Tibial artery (tissue), 4 donors: ENCODE results near the gene LHFPL6.

Experiments used
- DNase-seq, 2 donors: peaks; one replicate each; pipeline ENCODE4 v3.0.0-alpha.2; 2019
- H3K27ac ChIP-seq, 2 donors: fragments of 200-600 bp; sonication (generic) in 1 of 2; 1 replicate in 1 of 2; 2 replicates in 1 of 2; pipeline ENCODE4 v1.5.1; 2018 to 2019; ENCODE audit warnings: mild to moderate bottlenecking in 1 of 2
- H3K27me3 ChIP-seq, 2 donors: fragments of 200-600 bp; sonication (generic) in 1 of 2; one replicate each; pipeline versions ENCODE4 v1.5.1 to v1.6.0; 2016 to 2019
- H3K36me3 ChIP-seq, 3 donors: fragments of 200-600 bp; sonication (generic) in 2 of 3; one replicate each; pipeline ENCODE4 v1.5.1; 2016 to 2019; ENCODE audit warnings: mild to moderate bottlenecking in 2 of 3
- H3K4me1 ChIP-seq, 4 donors: fragments of 200-600 bp; sonication (generic) in 2 of 4; 1 replicate in 3 of 4; 2 replicates in 1 of 4; pipeline ENCODE4 v1.5.1; 2016 to 2019
- H3K4me3 ChIP-seq, 2 donors: fragments of 200-600 bp; sonication (generic) in 1 of 2; 1 replicate in 1 of 2; 2 replicates in 1 of 2; pipeline ENCODE4 v1.5.1; 2018 to 2019; ENCODE audit warnings: mild to moderate bottlenecking in 2 of 2
- H3K9me3 ChIP-seq, 3 donors: fragments of 200-600 bp; sonication (generic) in 1 of 3; one replicate each; pipeline ENCODE4 v1.5.1; 2016 to 2019
- intact Hi-C: fragments of 100-400 bp; cut with DNase I; formaldehyde crosslinking; loops from one replicate; pipeline ENCODE4 v1.15.0; 2023; ENCODE audit warnings: low total_unique reads
- TF ChIP-seq, protein P1 (sequence below), 2 experiments: fragments of 200-600 bp in 1 of 2; fragments of 450-650 bp in 1 of 2; IDR thresholded peaks; one replicate each; pipeline ENCODE4 v1.5.1; 2017 to 2019; ENCODE audit warnings: antibody characterized with exemption in 2 of 2, mild to moderate bottlenecking in 1 of 2, moderate library complexity in 1 of 2

Gene LHFPL6

DNA sequence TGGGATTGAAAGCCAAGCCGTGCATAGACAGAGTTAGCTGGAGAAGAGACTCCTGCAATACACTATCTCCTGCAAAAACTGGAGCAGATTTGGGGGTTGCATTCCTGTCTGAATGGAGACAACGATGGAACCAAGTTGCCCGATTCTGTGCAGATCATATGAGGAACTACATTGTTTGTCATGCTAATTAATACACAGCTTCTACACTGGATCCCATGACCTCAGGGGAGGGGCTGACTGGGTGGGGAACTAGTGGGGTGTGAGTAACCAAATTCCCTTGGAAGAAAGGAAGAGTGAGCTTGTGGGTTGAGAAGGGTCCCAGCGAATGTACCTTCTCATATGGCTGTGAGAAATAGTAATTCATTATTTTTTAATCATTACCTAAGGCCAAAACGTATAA is 214.0 kb downstream of the LHFPL6 start:
- TF ChIP-seq, protein P1, sequence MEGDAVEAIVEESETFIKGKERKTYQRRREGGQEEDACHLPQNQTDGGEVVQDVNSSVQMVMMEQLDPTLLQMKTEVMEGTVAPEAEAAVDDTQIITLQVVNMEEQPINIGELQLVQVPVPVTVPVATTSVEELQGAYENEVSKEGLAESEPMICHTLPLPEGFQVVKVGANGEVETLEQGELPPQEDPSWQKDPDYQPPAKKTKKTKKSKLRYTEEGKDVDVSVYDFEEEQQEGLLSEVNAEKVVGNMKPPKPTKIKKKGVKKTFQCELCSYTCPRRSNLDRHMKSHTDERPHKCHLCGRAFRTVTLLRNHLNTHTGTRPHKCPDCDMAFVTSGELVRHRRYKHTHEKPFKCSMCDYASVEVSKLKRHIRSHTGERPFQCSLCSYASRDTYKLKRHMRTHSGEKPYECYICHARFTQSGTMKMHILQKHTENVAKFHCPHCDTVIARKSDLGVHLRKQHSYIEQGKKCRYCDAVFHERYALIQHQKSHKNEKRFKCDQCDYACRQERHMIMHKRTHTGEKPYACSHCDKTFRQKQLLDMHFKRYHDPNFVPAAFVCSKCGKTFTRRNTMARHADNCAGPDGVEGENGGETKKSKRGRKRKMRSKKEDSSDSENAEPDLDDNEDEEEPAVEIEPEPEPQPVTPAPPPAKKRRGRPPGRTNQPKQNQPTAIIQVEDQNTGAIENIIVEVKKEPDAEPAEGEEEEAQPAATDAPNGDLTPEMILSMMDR (IDR thresholded peaks at IDR 0.05), result no peak
- no peak overlapping the region for H3K4me3 ChIP-seq
- no peak overlapping the region for H3K27ac ChIP-seq
- no peaks in the 10 kb centered on the region for H3K27me3 ChIP-seq
- DNase-seq, result no peak
- intact Hi-C loops, result no loop called here
- H3K4me1 ChIP-seq, result peaks cover 0 to 40% (median 17%) of the 10 kb centered on the region in 4 donors
- no peaks in the 10 kb centered on the region for H3K9me3 ChIP-seq
- H3K36me3 ChIP-seq, result no peaks in the 10 kb centered on the region

DNA sequence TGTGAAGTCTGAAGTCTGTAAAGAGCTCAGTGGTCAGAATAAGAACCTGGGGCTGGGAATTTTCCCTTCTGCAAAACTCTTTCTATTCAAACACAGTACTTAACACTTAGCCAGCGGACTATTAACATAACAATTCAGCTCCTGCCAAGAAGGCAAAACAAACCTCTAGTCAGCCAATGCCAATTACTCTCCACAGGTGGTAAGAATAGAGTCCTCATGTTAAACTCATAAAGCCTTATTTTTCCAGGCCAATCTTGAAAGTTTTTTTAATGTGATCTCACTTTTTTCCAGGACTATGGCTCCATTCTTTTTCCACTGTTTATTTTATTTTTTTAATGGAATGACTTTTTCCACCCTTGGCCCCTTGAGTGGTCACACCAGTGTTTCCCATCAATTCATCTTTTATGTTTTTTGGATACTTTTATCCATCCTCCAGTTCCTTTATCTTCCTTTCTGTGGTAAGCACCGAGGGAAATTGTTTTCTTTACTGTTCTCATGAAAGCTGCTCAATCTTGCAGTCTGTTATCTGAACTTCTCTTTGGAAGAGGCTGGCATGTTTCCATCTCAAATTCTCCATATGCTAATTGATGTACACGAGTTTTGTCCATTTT is 217.3 kb downstream of the LHFPL6 start:
- no peak overlapping the region for H3K4me3 ChIP-seq
- H3K27me3 ChIP-seq, result no peaks in the 10 kb centered on the region
- no peaks in the 10 kb centered on the region for H3K36me3 ChIP-seq
- TF ChIP-seq, protein P1 (IDR thresholded peaks at IDR 0.05), result no peak
- H3K27ac ChIP-seq, result peak overlapping the region; percentile 1 to 44
- peaks cover 0 to 29% (median 17%) of the 10 kb centered on the region in 4 donors for H3K4me1 ChIP-seq
- intact Hi-C loops, result no loop called here
- no peak for DNase-seq
- no peaks in the 10 kb centered on the region for H3K9me3 ChIP-seq

DNA sequence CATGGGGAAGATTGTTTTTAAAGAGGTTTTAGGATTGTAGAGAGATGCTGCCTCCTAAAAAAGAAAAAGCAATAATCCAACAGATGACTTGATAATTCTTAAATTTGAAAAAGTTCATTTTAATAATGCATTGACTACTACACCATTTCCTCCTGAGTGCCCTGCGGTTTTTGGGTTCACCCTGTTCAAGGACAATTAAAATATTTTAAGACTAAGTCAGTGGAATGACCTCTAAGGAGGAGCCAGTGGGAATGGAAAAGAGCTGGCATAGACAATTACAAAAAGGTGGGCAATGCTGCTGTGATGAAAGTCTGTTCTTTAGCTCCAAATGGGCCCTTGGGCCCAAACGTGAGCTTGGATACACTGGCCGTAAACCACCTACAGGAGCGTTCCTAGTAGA is 217.8 kb downstream of the LHFPL6 start:
- no peak overlapping the region for H3K4me3 ChIP-seq
- H3K27me3 ChIP-seq, result no peaks in the 10 kb centered on the region
- TF ChIP-seq, protein P1 (IDR thresholded peaks at IDR 0.05), result no peak
- H3K4me1 ChIP-seq, result peaks cover 0 to 35% (median 18%) of the 10 kb centered on the region in 4 donors
- no peaks in the 10 kb centered on the region for H3K9me3 ChIP-seq
- DNase-seq, result no peak
- peak overlapping the region; percentile 1 to 44 for H3K27ac ChIP-seq
- intact Hi-C loops, result no loop called here
- H3K36me3 ChIP-seq, result no peaks in the 10 kb centered on the region

DNA sequence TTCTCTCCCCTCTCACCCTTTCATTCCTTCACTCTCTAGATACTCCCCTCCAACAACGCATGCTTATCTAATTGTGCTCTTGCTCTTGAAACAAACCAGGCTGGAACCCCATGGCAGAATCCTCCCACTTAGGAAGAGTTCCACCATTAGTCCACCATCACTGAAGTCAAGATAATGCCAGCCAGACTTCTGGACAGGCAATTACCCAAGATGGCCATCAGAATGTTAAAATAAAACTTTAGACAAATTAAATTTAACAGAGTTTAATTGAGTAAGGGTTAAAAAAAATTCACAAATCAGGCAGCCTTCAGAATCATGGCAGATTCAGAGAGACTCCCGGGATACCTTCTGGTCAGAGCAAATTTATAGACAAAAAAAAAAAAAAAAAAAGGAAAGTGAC is 221.5 kb downstream of the LHFPL6 start:
- Histone ChIP-seq H3K9me3 (no peaks in the 10 kb centered on the region), H3K27me3 (no peaks in the 10 kb centered on the region), H3K36me3 (no peaks in the 10 kb centered on the region), H3K4me1 (peaks cover 0 to 69% (median 30%) of the 10 kb centered on the region in 4 donors), H3K4me3 (no peak overlapping the region), H3K27ac (no peak overlapping the region)
- no peak for DNase-seq
- intact Hi-C loops, result no loop called here
- TF ChIP-seq, protein P1 (IDR thresholded peaks at IDR 0.05), result no peak

DNA sequence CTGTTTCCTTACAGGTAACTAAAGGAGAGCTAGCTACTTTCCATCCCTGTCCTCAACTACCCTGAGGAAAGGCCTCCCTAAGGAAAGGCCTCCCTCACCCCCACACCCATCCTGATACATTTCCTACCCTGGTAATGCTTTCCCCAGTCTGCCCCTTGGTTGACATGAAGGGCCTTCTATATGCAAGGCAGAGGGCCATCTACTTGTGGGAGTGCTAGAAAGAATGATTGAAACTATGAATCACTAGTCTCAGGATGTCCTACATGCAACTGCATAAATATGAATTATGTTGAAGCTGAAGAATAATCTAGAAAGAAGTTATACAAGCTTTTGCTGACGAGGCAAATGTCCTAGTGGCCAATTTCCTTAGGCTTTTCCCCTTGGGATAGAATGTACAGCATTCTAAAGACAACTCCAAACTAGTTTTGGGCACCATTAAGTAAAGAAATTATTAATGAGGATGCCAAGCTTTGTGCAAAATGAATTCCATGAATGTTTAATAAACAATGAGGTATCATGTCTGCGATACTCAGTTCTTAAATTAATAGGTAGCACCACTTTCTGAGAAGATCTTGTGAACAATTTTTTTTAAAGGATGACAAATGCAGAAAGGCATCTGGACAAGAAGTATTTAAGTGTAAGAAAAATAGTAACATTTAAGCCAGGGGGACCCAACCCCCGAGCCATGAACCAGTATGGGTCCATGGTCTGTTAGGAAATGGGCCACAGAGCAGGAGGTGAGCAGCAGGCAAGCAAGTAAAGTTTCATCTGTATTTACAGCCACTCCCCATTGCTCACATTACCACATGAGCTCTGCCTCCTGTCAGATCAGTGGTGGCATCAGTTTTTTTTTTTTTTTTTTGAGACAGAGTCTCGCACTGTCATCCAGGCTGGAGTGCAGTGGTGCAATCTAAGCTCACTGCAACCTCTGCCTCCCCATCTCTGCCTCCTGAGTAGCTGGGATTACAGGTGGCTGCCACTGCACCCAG is 223.0 kb downstream of the LHFPL6 start:
- Histone ChIP-seq H3K4me1 (peaks cover 0 to 69% (median 29%) of the 10 kb centered on the region in 4 donors), H3K27ac (no peak overlapping the region), H3K4me3 (no peak overlapping the region), H3K27me3 (no peaks in the 10 kb centered on the region), H3K9me3 (no peaks in the 10 kb centered on the region), H3K36me3 (no peaks in the 10 kb centered on the region)
- intact Hi-C loops, result no loop called here
- no peak for DNase-seq
- TF ChIP-seq, protein P1 (IDR thresholded peaks at IDR 0.05), result no peak
